Vagina (tissue), 2 donors: Measurements from ENCODE around the gene CDH4.

Source experiments
- CTCF ChIP-seq, 3 experiments: fragments of 450-650 bp in 2 of 3; fragments of 200-600 bp in 1 of 3; sonication (generic) in 1 of 3; IDR thresholded peaks; one replicate each; pipeline ENCODE4 v1.5.1; 2017 to 2019; ENCODE audit warnings: antibody characterized with exemption in 3 of 3, mild to moderate bottlenecking in 2 of 3, moderate library complexity in 2 of 3
- POLR2A ChIP-seq, 2 donors: fragments of 450-650 bp; IDR thresholded peaks; one replicate each; pipeline ENCODE4 v1.6.1; 2017; ENCODE audit warnings: antibody characterized with exemption in 2 of 2, mild to moderate bottlenecking in 2 of 2, moderate library complexity in 2 of 2

- TF ChIP-seq CTCF (IDR thresholded peaks at IDR 0.05) (no peak), POLR2A (IDR thresholded peaks at IDR 0.05) (no peak)
Measured at GRCh38 chr20:61739086-61739831, 487.2 kb downstream of the CDH4 start.
